ENCODE data around the gene SDC3.

- no peak for TF ChIP-seq CTCF (IDR thresholded peaks at IDR 0.05)
- TF ChIP-seq ZFX (IDR thresholded peaks at IDR 0.05; ENCODE audit: borderline replicate concordance) = no peak
These were observed 7.7 kb upstream of the SDC3 start for GRCh38 chr1:30916296-30916695.
